Measurements from ENCODE around the gene RXRG.
A peak's percentile ranks its signal among the peaks of the same experiment; 100 is the strongest.

Gene RXRG

GRCh38 chr1:165387505-165387904 lies 57.4 kb downstream of the RXRG start:
- no peak for TF ChIP-seq POU2F2 (IDR thresholded peaks at IDR 0.05; ENCODE audit: low read depth, low read length)
- TF ChIP-seq PAX5 (IDR thresholded peaks at IDR 0.05; ENCODE audit: insufficient read depth, low read length, severe bottlenecking) = no peak
- no peak for FAIRE-seq
- DNase-seq (ENCODE audit: insufficient read length, low spot score) = no peak

DNA sequence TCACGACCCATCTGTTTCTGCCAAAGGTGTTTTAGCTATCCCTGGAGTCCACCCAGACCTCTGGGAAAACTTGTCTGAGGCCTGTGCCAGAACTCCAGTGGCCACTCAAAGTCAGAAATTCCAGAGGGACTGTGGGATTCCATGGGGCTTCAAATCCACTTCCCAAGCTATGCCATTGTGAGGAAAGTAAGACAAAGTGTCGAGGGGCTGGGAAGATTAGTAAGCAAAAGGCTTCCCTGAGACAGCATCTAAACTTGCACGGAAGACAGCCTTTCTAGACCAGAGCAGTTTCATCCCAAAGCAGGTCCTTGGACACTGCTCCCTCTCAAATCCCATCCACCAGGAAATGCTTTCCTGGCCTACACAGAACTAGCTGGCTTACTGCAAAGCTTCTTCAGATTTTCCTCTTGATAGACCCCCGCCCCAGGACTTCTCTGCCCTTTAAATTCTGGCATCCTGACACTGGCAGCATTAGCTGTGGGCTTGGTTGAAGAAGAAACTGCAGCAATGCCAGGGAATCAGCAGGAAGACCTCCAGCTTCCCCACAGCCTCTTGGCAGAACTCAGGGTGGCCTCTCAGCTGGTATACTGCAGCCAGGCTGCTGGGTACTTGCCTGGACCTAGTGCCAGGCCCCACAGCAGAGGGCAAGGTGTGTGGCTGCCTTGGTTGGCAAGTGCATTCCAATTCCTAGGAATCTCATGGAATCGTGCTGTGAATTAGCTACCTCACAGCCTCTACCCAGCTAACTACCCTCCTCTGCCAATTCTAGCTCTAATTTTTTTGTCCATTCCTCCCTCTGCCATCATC lies 61.1 kb downstream of the RXRG start:
- FAIRE-seq = no peak
- TF ChIP-seq POLR2A (IDR thresholded peaks at IDR 0.05; ENCODE audit: low read depth, low read length) (no peak), PAX5 (IDR thresholded peaks at IDR 0.05; ENCODE audit: insufficient read depth, low read length, severe bottlenecking) (no peak), TAF1 (IDR thresholded peaks at IDR 0.05; ENCODE audit: low read depth, low read length) (no peak), SPI1 (IDR thresholded peaks at IDR 0.05; ENCODE audit: low read depth, low read length) (no peak), POU2F2 (IDR thresholded peaks at IDR 0.05; ENCODE audit: low read depth, low read length) (no peak), POLR2AphosphoS5 (IDR thresholded peaks at IDR 0.05; ENCODE audit: low read depth, low read length) (no peak)
- no peak for DNase-seq (ENCODE audit: insufficient read length, low spot score)

- DNase-seq (ENCODE audit: insufficient read length, low spot score) (no peak), FAIRE-seq (no peak)
- no peak for TF ChIP-seq POU2F2 (IDR thresholded peaks at IDR 0.05; ENCODE audit: low read depth, low read length)
- no peak for TF ChIP-seq TAF1 (IDR thresholded peaks at IDR 0.05; ENCODE audit: low read depth, low read length)
- no peak for TF ChIP-seq PAX5 (IDR thresholded peaks at IDR 0.05; ENCODE audit: insufficient read depth, low read length, severe bottlenecking)
Observed at GRCh38 chr1:165383067-165383466, 61.9 kb downstream of the RXRG start.

DNA sequence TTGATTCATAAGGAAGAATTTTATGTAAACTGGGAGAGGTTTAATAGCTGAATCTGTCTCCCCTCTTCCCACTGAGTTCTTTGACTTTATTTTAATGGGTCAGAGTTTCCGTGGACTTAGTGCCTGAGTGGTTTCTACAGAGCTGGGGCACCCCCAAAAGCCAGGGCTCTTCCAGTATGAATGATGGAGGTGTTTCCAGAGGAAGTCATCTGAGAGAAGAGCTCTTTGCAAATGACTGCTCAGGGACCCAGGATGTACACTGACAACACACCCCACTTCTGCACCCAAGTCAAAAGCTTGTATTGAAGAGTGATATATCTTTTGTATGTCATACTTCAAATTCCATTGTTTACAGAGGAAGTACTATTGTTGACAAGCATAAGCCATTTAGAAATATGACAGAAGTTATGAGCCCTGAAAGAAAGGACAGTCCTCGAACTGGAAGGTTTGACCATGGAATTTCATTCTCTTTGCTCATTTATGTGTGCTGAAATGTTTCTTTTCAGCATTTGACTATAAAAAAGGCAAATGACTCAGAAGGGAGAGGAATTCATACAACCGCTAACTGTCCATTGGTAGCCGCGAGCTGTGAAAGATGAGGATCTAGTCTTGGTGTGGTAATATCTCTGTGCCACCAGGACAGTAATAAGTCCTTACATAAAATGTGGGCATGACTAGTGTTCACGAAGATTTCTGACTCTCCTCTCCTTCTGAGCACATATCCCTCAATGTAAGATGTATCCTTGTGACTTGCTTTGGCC lies 63.0 kb downstream of the RXRG start:
- no peak for TF ChIP-seq PAX5 (IDR thresholded peaks at IDR 0.05; ENCODE audit: insufficient read depth, low read length, severe bottlenecking)
- no peak for TF ChIP-seq TAF1 (IDR thresholded peaks at IDR 0.05; ENCODE audit: low read depth, low read length)
- no peak for TF ChIP-seq POU2F2 (IDR thresholded peaks at IDR 0.05; ENCODE audit: low read depth, low read length)
- no peak for TF ChIP-seq POLR2AphosphoS5 (IDR thresholded peaks at IDR 0.05; ENCODE audit: low read depth, low read length)
- TF ChIP-seq SPI1 (IDR thresholded peaks at IDR 0.05; ENCODE audit: low read depth, low read length) = no peak
- TF ChIP-seq POLR2A (IDR thresholded peaks at IDR 0.05; ENCODE audit: low read depth, low read length) = no peak
- DNase-seq (ENCODE audit: insufficient read length, low spot score) = no peak
- FAIRE-seq = no peak

DNA sequence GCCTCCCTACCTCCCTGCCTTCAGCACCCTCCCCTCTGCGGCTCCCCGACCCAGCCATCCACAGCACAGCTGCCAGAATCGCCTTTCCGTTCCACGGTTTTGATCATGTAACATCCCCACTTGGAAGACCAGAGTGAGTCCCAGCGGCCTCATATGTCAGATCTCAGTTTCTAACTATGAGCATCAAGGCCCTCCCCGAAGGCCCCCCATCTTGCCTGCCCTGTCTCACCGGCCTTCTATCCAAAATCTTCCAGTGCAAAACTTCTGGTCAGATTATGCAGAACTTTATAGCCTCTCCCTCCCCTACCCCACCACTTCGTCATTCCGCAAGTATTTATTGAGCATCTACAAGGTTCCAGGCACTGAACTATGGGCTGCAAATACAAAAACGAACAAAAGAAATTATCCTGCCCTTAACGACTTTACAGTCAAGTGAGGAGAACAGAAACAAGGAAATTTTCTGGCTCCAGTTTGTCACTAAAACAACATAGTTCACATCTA lies 68.1 kb downstream of the RXRG start:
- no peak for FAIRE-seq
- no peak for DNase-seq (ENCODE audit: insufficient read length, low spot score)
- TF ChIP-seq POU2F2 (IDR thresholded peaks at IDR 0.05; ENCODE audit: low read depth, low read length) (no peak), POLR2AphosphoS5 (IDR thresholded peaks at IDR 0.05; ENCODE audit: low read depth, low read length) (no peak), POLR2A (IDR thresholded peaks at IDR 0.05; ENCODE audit: low read depth, low read length) (no peak), PAX5 (IDR thresholded peaks at IDR 0.05; ENCODE audit: insufficient read depth, low read length, severe bottlenecking) (no peak), TAF1 (IDR thresholded peaks at IDR 0.05; ENCODE audit: low read depth, low read length) (no peak)

DNA sequence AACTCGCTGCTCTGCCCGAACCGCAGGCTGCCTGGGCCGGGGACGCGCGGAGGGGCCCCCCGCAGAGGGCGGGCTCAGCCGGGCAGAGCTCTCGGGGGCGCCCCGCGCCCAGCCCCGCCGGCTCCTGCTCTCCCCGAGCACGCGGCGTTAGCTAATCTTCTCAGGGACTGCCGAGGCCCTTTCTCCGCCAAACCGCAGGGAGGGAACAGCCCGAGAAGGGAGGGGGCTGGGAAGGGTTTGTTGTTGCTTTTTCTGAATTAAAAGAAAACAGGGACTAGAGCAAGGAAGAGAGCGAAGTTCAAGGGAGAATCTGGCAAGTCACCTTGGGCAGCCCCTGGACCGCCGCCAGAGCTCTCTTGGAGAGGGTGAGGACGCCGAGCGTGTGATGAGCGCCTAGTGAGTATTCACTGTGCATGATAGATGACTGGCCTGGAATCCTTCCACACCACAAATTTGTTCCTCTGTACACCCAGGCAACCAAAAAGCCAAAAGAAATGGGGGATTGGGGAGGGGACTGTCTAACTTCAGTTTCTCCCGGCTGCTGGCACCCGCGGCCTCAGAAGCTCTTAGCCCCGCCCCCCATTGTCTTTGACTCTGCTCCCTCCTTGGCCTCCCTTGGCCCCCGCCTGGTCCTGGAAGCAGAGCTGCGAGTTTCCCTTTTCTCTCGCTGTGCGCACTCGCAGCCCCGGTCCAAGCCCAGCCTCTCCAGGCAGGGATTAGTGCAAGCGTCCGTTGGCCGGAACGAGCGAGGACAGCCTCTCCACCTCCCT lies 68.7 kb downstream of the RXRG start:
- FAIRE-seq = no peak
- no peak for TF ChIP-seq TAF1 (IDR thresholded peaks at IDR 0.05; ENCODE audit: low read depth, low read length)
- DNase-seq (ENCODE audit: insufficient read length, low spot score) = no peak

GRCh38 chr1:165375623-165376022 lies 69.3 kb downstream of the RXRG start:
- TF ChIP-seq SPI1 (IDR thresholded peaks at IDR 0.05; ENCODE audit: low read depth, low read length) = no peak
- no peak for TF ChIP-seq POLR2A (IDR thresholded peaks at IDR 0.05; ENCODE audit: low read depth, low read length)
- no peak for TF ChIP-seq POU2F2 (IDR thresholded peaks at IDR 0.05; ENCODE audit: low read depth, low read length)
- no peak for TF ChIP-seq PAX5 (IDR thresholded peaks at IDR 0.05; ENCODE audit: insufficient read depth, low read length, severe bottlenecking)
- TF ChIP-seq TAF1 (IDR thresholded peaks at IDR 0.05; ENCODE audit: low read depth, low read length) = no peak
- TF ChIP-seq POLR2AphosphoS5 (IDR thresholded peaks at IDR 0.05; ENCODE audit: low read depth, low read length) = no peak
- FAIRE-seq = no peak
- DNase-seq (ENCODE audit: insufficient read length, low spot score) = no peak

DNA sequence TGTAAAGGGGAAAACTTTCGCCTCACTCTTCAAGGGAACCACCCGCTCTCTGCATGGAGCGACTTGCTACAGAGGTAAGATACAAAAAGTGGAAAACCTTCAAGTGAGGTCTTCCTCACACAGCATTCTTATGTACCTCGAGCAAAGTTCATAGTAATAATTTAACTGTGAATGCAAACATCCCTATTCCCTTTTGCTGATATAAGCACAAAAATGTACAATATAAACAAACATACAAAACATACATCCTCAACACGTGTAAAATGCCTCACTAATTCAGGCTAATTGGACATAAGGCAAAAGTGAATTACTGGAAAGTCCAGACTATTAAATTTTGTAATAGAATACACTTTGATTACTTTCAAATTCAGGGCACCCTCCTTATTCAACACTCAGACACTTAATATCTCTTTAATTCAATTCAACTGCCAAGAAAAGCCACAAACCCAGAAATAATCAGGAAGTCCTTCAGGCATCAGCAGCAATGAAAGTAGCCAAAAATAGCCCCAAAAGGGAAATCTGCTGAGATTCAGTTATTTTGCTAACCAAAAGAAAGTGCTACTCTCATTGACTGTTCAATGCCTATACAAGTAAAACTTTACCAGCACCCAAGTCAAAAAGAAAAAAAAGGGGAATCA lies 73.2 kb downstream of the RXRG start:
- FAIRE-seq (no peak), DNase-seq (ENCODE audit: insufficient read length, low spot score) (no peak)
- TF ChIP-seq TAF1 (IDR thresholded peaks at IDR 0.05; ENCODE audit: low read depth, low read length) = no peak
- TF ChIP-seq POLR2A (IDR thresholded peaks at IDR 0.05; ENCODE audit: low read depth, low read length) = no peak
- no peak for TF ChIP-seq POLR2AphosphoS5 (IDR thresholded peaks at IDR 0.05; ENCODE audit: low read depth, low read length)
- no peak for TF ChIP-seq PAX5 (IDR thresholded peaks at IDR 0.05; ENCODE audit: insufficient read depth, low read length, severe bottlenecking)
- TF ChIP-seq SPI1 (IDR thresholded peaks at IDR 0.05; ENCODE audit: low read depth, low read length) = no peak
- TF ChIP-seq POU2F2 (IDR thresholded peaks at IDR 0.05; ENCODE audit: low read depth, low read length) = no peak

DNA sequence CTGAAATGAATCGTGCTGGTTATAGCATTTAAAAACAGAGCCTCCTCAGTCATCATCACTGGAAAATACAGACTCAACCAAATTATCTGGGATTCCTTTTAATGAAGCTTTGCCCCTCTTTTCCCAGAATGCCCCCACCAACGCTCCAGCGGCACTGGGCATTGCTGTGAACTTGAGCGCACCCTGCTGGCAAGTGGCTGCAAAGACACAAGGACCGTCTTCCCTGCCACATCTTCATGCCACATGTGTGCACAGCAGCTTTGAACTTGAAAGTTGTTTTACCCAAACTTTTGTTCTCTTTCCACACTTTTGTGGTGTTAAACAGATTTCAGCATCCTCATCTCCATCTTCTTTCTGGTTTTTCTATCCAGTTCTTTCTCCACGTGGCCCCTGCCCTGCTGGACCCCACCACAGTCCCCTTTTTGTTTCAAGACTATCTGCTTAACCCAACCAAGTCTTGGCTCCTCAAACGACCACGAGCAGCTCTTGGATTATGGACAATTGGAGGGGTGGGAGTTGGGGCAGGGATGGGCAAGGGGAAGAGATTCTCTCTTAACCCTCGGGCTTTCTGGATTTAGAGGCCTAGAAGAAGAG lies 75.6 kb downstream of the RXRG start:
- peak; percentile 82 for FAIRE-seq
- no peak for DNase-seq (ENCODE audit: insufficient read length, low spot score)
- TF ChIP-seq POLR2A (IDR thresholded peaks at IDR 0.05; ENCODE audit: low read depth, low read length) (no peak), TAF1 (IDR thresholded peaks at IDR 0.05; ENCODE audit: low read depth, low read length) (no peak), POU2F2 (IDR thresholded peaks at IDR 0.05; ENCODE audit: low read depth, low read length) (no peak)
